Esophagus muscularis mucosa (tissue), 3 donors: ENCODE results near the gene RAB1A.

ENCODE experiments used
- POLR2A ChIP-seq: fragments of 450-650 bp; IDR thresholded peaks from one replicate; pipeline ENCODE4 v1.6.1; 2017; ENCODE audit warnings: antibody characterized with exemption, moderate library complexity, mild to moderate bottlenecking, low read depth
- POLR2AphosphoS5 ChIP-seq, 2 donors: sonication (generic); formaldehyde crosslinking; IDR thresholded peaks; one replicate each; pipeline ENCODE4 v1.6.1; 2017; ENCODE audit warnings: antibody characterized with exemption in 2 of 2
- TF ChIP-seq, protein P1 (sequence below), 3 experiments: fragments of 200-600 bp in 2 of 3; fragments of 450-650 bp in 1 of 3; sonication (generic) in 2 of 3; IDR thresholded peaks; one replicate each; pipeline ENCODE4 v1.5.1; 2017 to 2019; ENCODE audit warnings: antibody characterized with exemption in 3 of 3, mild to moderate bottlenecking in 2 of 3, moderate library complexity in 1 of 3

DNA sequence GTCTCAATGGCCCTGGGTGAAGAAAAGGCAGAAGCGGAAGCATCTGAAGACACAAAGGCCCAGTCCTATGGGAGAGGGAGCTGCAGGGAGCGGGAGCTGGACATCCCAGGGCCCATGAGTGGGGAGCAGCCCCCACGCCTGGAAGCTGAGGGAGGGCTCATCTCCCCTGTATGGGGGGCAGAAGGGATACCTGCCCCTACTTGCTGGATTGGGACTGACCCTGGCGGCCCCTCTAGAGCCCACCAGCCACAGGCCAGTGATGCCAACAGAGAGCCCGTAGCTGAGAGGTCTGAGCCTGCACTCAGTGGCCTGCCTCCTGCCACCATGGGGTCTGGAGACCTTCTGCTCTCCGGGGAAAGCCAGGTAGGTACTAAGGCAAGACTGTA lies 60.5 kb downstream of the RAB1A start:
- no peak for TF ChIP-seq POLR2AphosphoS5 (IDR thresholded peaks at IDR 0.05)
- TF ChIP-seq, protein P1, sequence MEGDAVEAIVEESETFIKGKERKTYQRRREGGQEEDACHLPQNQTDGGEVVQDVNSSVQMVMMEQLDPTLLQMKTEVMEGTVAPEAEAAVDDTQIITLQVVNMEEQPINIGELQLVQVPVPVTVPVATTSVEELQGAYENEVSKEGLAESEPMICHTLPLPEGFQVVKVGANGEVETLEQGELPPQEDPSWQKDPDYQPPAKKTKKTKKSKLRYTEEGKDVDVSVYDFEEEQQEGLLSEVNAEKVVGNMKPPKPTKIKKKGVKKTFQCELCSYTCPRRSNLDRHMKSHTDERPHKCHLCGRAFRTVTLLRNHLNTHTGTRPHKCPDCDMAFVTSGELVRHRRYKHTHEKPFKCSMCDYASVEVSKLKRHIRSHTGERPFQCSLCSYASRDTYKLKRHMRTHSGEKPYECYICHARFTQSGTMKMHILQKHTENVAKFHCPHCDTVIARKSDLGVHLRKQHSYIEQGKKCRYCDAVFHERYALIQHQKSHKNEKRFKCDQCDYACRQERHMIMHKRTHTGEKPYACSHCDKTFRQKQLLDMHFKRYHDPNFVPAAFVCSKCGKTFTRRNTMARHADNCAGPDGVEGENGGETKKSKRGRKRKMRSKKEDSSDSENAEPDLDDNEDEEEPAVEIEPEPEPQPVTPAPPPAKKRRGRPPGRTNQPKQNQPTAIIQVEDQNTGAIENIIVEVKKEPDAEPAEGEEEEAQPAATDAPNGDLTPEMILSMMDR (IDR thresholded peaks at IDR 0.05), result no peak
- TF ChIP-seq POLR2A, result no peak
